HepG2 (cell line): Measurements from ENCODE around the gene ISG20. TPM values are rescaled to one million over a fixed set of nuclear protein-coding genes. Genes with fewer than 3 reads are reported as not detected.

Experiments used
- ATAC-seq: fragments of 200-7000 bp; cut with Tn5 transposase; 3 replicates; pipeline ENCODE4 v1.9.1; 2020; ENCODE audit warnings: mild to moderate bottlenecking, moderate library complexity
- BruUV-seq: library from RNA; stranded (reverse); fragments of 400-500 nt; replicated peaks from 2 replicates; lab custom pipeline; 2021; lab: Mats Ljungman, UMichigan
- CTCF ChIA-PET: fragments of 300-600 bp; formaldehyde crosslinking; extraction: SDS; loops from one replicate; lab custom pipeline; 2021; ENCODE audit warnings: low total read pairs, inconsistent platforms, low intra/inter-chr PET ratio; lab: Yijun Ruan, JAX
- POLR2A ChIA-PET: fragments of 350-600 bp; sonication (Branson Sonifier 250); formaldehyde crosslinking; loops from one replicate; lab custom pipeline; 2020; ENCODE audit warnings: antibody characterized with exemption, inconsistent platforms; lab: Yijun Ruan, JAX
- DNase-seq: peaks from one replicate; pipeline ENCODE4 v3.0.0-alpha.2; 2015; ENCODE audit warnings: low spot score
- FAIRE-seq: peaks from 3 replicates; lab custom pipeline; 2011; peaks lifted over from hg19 to GRCh38; lab: Jason Lieb, UNC
- H2AFZ ChIP-seq: one replicate; pipeline ENCODE4 v1.6.1; 2011; ENCODE audit warnings: low read length, inconsistent platforms
- H3K27ac ChIP-seq: fragments of 300-600 bp; 3 replicates; pipeline ENCODE4 v1.8.0; 2011; ENCODE audit warnings: mixed run types, mild to moderate bottlenecking, mixed read lengths, low read length, inconsistent platforms; ENCODE audit not compliant: insufficient read depth; ENCODE audit errors: extremely low read length
- H3K27me3 ChIP-seq, 2 experiments: fragments of 200-600 bp in 1 of 2; 2 replicates in 1 of 2; 3 replicates in 1 of 2; pipeline versions ENCODE4 v1.6.0 to v1.8.0; 2011; ENCODE audit warnings: low read length in 2 of 2, mild to moderate bottlenecking in 2 of 2, moderate library complexity in 2 of 2, inconsistent platforms in 1 of 2; ENCODE audit not compliant: insufficient read depth in 2 of 2, control insufficient read depth in 1 of 2
- H3K36me3 ChIP-seq, 2 experiments: fragments of 200-600 bp in 1 of 2; replicated peaks in 1 of 2; 2 replicates in 1 of 2; 3 replicates in 1 of 2; pipeline versions ENCODE4 v1.5.1 to v1.8.0; 2011; ENCODE audit warnings: low read length in 2 of 2, inconsistent platforms in 1 of 2; ENCODE audit not compliant: insufficient read depth in 2 of 2, control insufficient read depth in 1 of 2
- H3K4me1 ChIP-seq: 2 replicates; pipeline ENCODE4 v1.5.1; 2012; ENCODE audit warnings: low read length, inconsistent platforms; ENCODE audit not compliant: insufficient read depth
- H3K4me2 ChIP-seq: 2 replicates; pipeline ENCODE4 v1.6.0; 2011; ENCODE audit warnings: low read depth, low read length, inconsistent platforms
- H3K4me3 ChIP-seq, 3 experiments: fragments of 200-600 bp in 1 of 3; sonication (generic), shearing (Covaris generic) in 1 of 3; replicated peaks in 1 of 3; 2 replicates each; pipeline ENCODE4 v1.5.1; 2011 to 2016; ENCODE audit warnings: low read length in 3 of 3, inconsistent platforms in 2 of 3, low read depth in 2 of 3, mild to moderate bottlenecking in 2 of 3, control low read depth in 1 of 3, mixed read lengths in 1 of 3; ENCODE audit not compliant: insufficient read depth in 1 of 3
- H3K79me2 ChIP-seq: one replicate; pipeline ENCODE4 v1.6.1; 2011; ENCODE audit warnings: low read length, inconsistent platforms; ENCODE audit not compliant: insufficient read depth
- H3K9ac ChIP-seq: 2 replicates; pipeline ENCODE4 v1.6.0; 2011; ENCODE audit warnings: mild to moderate bottlenecking, low read depth, low read length, inconsistent platforms; ENCODE audit not compliant: insufficient read depth
- H3K9me3 ChIP-seq: 2 replicates; pipeline ENCODE4 v1.5.1; 2012; ENCODE audit warnings: mild to moderate bottlenecking, low read length
- H4K20me1 ChIP-seq: 2 replicates; pipeline ENCODE4 v1.6.0; 2011; ENCODE audit warnings: inconsistent platforms, mild to moderate bottlenecking, low read length, moderate library complexity; ENCODE audit not compliant: insufficient read depth
- AGO1 ChIP-seq: fragments of 200-400 bp; formaldehyde crosslinking; IDR thresholded peaks from 2 replicates; pipeline ENCODE4 v1.6.1; 2017; ENCODE audit warnings: mild to moderate bottlenecking, low read depth, low read length, moderate library complexity; ENCODE audit not compliant: poor library complexity, severe bottlenecking
- CEBPZ ChIP-seq: IDR thresholded peaks from 2 replicates; pipeline ENCODE4 v1.6.1; 2012; ENCODE audit warnings: low read length, improper control_type of control experiment
- HCFC1 ChIP-seq: fragments of 150-350 bp; IDR thresholded peaks from 2 replicates; pipeline ENCODE4 v1.6.1; 2014; ENCODE audit warnings: low read depth, low read length
- KMT2A ChIP-seq: sonication (generic); formaldehyde crosslinking; IDR thresholded peaks from 2 replicates; pipeline ENCODE4 v1.4.0; 2020; ENCODE audit warnings: missing genetic modification reagents
- MXD3 ChIP-seq: IDR thresholded peaks from 2 replicates; pipeline ENCODE4 v1.6.1; 2016; ENCODE audit warnings: mild to moderate bottlenecking, missing biosample characterization, missing genetic modification reagents
- PCBP1 ChIP-seq: fragments of 200-400 bp; formaldehyde crosslinking; IDR thresholded peaks from 2 replicates; pipeline ENCODE4 v1.6.1; 2017; ENCODE audit warnings: mild to moderate bottlenecking, low read depth, low read length, borderline replicate concordance
- SATB2 ChIP-seq: sonication (generic); formaldehyde crosslinking; IDR thresholded peaks from 2 replicates; pipeline ENCODE4 v1.5.0; 2020; ENCODE audit warnings: missing genetic modification reagents
- SIX1 ChIP-seq: sonication (generic); formaldehyde crosslinking; IDR thresholded peaks from 2 replicates; pipeline ENCODE4 v1.4.0; 2020; ENCODE audit warnings: missing genetic modification reagents, borderline replicate concordance
- SSRP1 ChIP-seq: IDR thresholded peaks from 2 replicates; pipeline ENCODE4 v1.6.1; 2016; ENCODE audit warnings: control low read depth
- TIGD3 ChIP-seq: sonication (generic); formaldehyde crosslinking; IDR thresholded peaks from 2 replicates; pipeline ENCODE4 v1.5.1; 2020; ENCODE audit warnings: mild to moderate bottlenecking, missing genetic modification reagents, borderline replicate concordance
- ZNF138 ChIP-seq: sonication (generic); formaldehyde crosslinking; IDR thresholded peaks from 2 replicates; pipeline ENCODE4 v1.5.0; 2020; ENCODE audit warnings: mild to moderate bottlenecking, low read depth, missing genetic modification reagents
- ZNF264 ChIP-seq: sonication (generic); formaldehyde crosslinking; IDR thresholded peaks from 2 replicates; pipeline ENCODE4 v1.4.0; 2020; ENCODE audit warnings: missing genetic modification reagents
- ZNF800 ChIP-seq: sonication (generic); formaldehyde crosslinking; IDR thresholded peaks from 2 replicates; pipeline ENCODE4 v1.4.0; 2020; ENCODE audit warnings: missing genetic modification reagents
- WGBS: methylation state at CpG from one replicate; pipeline ENCODE4 v1.1.6; 2017; ENCODE audit warnings: low lambda C conversion rate; 5-methylcytosine and 5-hydroxymethylcytosine counted together
- in situ Hi-C: cut with HindIII; loops from 2 replicates; pipeline ENCODE4 v1.10.0; 2017; ENCODE audit warnings: low pct_unique_long_range_greater_than_20kb; ENCODE audit not compliant: extremely low pct_ligation_motif_present
- intact Hi-C: fragments of 100-400 bp; cut with micrococcal nuclease; formaldehyde crosslinking; loops from one replicate; pipeline ENCODE4 v1.10.0; 2022; ENCODE audit not compliant: unreplicated experiment
- polyA plus RNA-seq, 8 experiments: library from polyadenylated mRNA; depleted of rRNA in 3 of 8; stranded (reverse) in 7 of 8; unstranded in 1 of 8; fragments of >200 nt; fragmentation: Illumina TruSeq in 4 of 8; extraction: Trizol in 4 of 8; gene quantifications; 2 replicates each; pipeline versions ENCODE4 v1.2.1 to v1.2.3, GENCODE V29; 2011 to 2016; ENCODE audit warnings: low read depth in 4 of 8, missing spikeins in 1 of 8, mixed read lengths in 1 of 8; ENCODE audit not compliant: insufficient read depth in 1 of 8
- total RNA-seq, 5 experiments: library from RNA; depleted of rRNA; stranded (reverse); fragments of >200 nt; fragmentation: Illumina TruSeq; extraction: Trizol; gene quantifications; 2 replicates each; pipeline ENCODE4 v1.2.3, GENCODE V29; 2016; ENCODE audit warnings: low read depth in 1 of 5

The ISG20 gene
- total and polyA plus RNA-seq, 2 of the 13 experiments (the other 11 are each of a cell fraction or from before 2014, with no cell fraction given) = 6.3 to 31.5 TPM

- Histone ChIP-seq H3K36me3 (no peaks in the 10 kb centered on the region), H3K27me3 (no peaks in the 10 kb centered on the region; a peak in 1 of 5 replicates), H3K27ac (no peak overlapping the region), H3K79me2 (no peaks in the 10 kb centered on the region), H3K4me1 (peaks cover 7% of the 10 kb centered on the region; the same call in 1 of the 2 replicates), H3K4me3 (no peak overlapping the region), H3K4me2 (no peak overlapping the region), H4K20me1 (0 out of 2 replicates have a peak, but pooled peaks cover 2% of the 10 kb centered on the region), H3K9me3 (no peaks in the 10 kb centered on the region), H3K9ac (no peak overlapping the region), H2AFZ (no peak overlapping the region)
- intact Hi-C loops (no loop called here), in situ Hi-C loops (loop anchor here (5.0 kb wide), 1 partner anchor 177 kb away; no protein-coding TSS in a partner anchor)
- 94% methylated on average over 12 of the region's 12 CpGs for WGBS
- ChIA-PET POLR2A (no interaction called here), CTCF (no interaction called here)
- ATAC-seq (no peak), FAIRE-seq (no peak), DNase-seq (no peak)
- TF ChIP-seq MXD3 (CRISPR knock-in tag) = no peak
- TF ChIP-seq ZNF800 = no peak
- no peak for TF ChIP-seq CEBPZ
- no peak for TF ChIP-seq KMT2A (CRISPR knock-in tag)
- no peak for TF ChIP-seq TIGD3 (CRISPR knock-in tag)
- TF ChIP-seq SIX1 (CRISPR knock-in tag) = no peak
- TF ChIP-seq PCBP1 = no peak
- no peak for TF ChIP-seq ZNF138 (CRISPR knock-in tag)
- TF ChIP-seq AGO1 = no peak
- TF ChIP-seq SATB2 (CRISPR knock-in tag) = no peak
- TF ChIP-seq SSRP1 (CRISPR knock-in tag) = no peak
- TF ChIP-seq ZNF264 (CRISPR knock-in tag) = no peak
- no peak for TF ChIP-seq HCFC1
- BruUV-seq = no TSS peak
These were observed 11.7 kb downstream of the ISG20 start for GRCh38 chr15:88650556-88650955.
